Stimulated activated CD4-positive, alpha-beta T cell treated with anti-CD3 and anti-CD28 coated beads, Interleukin-2, amount 100 ng/mL, for 24 hours (primary cell): ENCODE results near the gene ZBTB1.
"Not testable (repeated sequence)": the region's sequence is repeated elsewhere in the genome, so short reads cannot be mapped to it uniquely, and the experiment has no call there.

Experiments used
- DNase-seq, 2 donors: peaks; one replicate each; pipeline ENCODE4 v3.0.0-alpha.2; 2020

Gene ZBTB1

GRCh38 chr14:64501411-64502171 is 3.0 kb upstream of the ZBTB1 start:
- DNase-seq = no peak

- no peak for DNase-seq
Observed at GRCh38 chr14:64502456-64502855, 2.1 kb upstream of the ZBTB1 start.

- DNase-seq = peak; percentile 31 to 32
Observed at GRCh38 chr14:64502887-64503433, 1.6 kb upstream of the ZBTB1 start.

GRCh38 chr14:64503434-64504309 is 898 bp upstream of the ZBTB1 start, which contains the start of gene ZBTB25:
Gene ZBTB25 (minus strand): TSS chr14:64503838. CDS start chr14:64490533, 13,305 bp downstream.
- DNase-seq = peak; percentile 92 to 94

GRCh38 chr14:64504897-64505794 is 576 bp downstream of the ZBTB1 start:
- DNase-seq = peak; percentile 86 to 89

- DNase-seq = no peak
Observed at GRCh38 chr14:64506721-64507120, 2.2 kb downstream of the ZBTB1 start.

- peak; percentile 40 to 45 for DNase-seq
Observed at GRCh38 chr14:64507376-64508156, 3.0 kb downstream of the ZBTB1 start.

GRCh38 chr14:64508215-64508776 is 3.7 kb downstream of the ZBTB1 start:
- DNase-seq = no peak

GRCh38 chr14:64509036-64509435 is 4.5 kb downstream of the ZBTB1 start:
- no peak for DNase-seq

- peak; percentile 65 to 74 for DNase-seq
Observed at GRCh38 chr14:64510825-64511671, 6.5 kb downstream of the ZBTB1 start.

GRCh38 chr14:64513271-64513670 is 8.7 kb downstream of the ZBTB1 start:
- no peak for DNase-seq

GRCh38 chr14:64515053-64515452 is 10.5 kb downstream of the ZBTB1 start:
- DNase-seq = no peak

- DNase-seq = no peak
Observed at GRCh38 chr14:64516969-64517368, 12.4 kb downstream of the ZBTB1 start.

- DNase-seq = not testable (repeated sequence)
Observed at GRCh38 chr14:64517667-64518066, 13.1 kb downstream of the ZBTB1 start.

- DNase-seq = no peak
Observed at GRCh38 chr14:64518229-64518628, 13.7 kb downstream of the ZBTB1 start.

GRCh38 chr14:64520699-64521098 is 16.1 kb downstream of the ZBTB1 start:
- DNase-seq = no peak

- no peak for DNase-seq
Observed at GRCh38 chr14:64522591-64523355, 18.2 kb downstream of the ZBTB1 start.

- DNase-seq = no peak
Observed at GRCh38 chr14:64525354-64525753, 20.8 kb downstream of the ZBTB1 start.

- DNase-seq = no peak
Observed at GRCh38 chr14:64531567-64531966, 27.0 kb downstream of the ZBTB1 start.
